Right kidney (tissue), 1 donor: Measurements from ENCODE around the gene DEPDC4.

Source experiments
- DNase-seq: peaks from one replicate; pipeline ENCODE4 v3.0.0-alpha.2; 2016

Gene DEPDC4

GRCh38 chr12:100213016-100213891, 53.6 kb downstream of the DEPDC4 start:
- no peak for DNase-seq

GRCh38 chr12:100211698-100212097, 55.2 kb downstream of the DEPDC4 start:
- DNase-seq: no peak

- DNase-seq: no peak
Observed at GRCh38 chr12:100208834-100209233, 58.0 kb downstream of the DEPDC4 start.

- no peak for DNase-seq
Observed at GRCh38 chr12:100207311-100207710, 59.6 kb downstream of the DEPDC4 start.

- DNase-seq: no peak
Observed at GRCh38 chr12:100201604-100202423, 65.1 kb downstream of the DEPDC4 start.

GRCh38 chr12:100200463-100201181, 66.3 kb downstream of the DEPDC4 start, which contains the start of gene ACTR6:
ACTR6 (plus strand) TSS chr12:100200815; CDS start chr12:100200852, 37 bp downstream.
- peak; percentile 91 for DNase-seq

GRCh38 chr12:100199347-100200149, 67.3 kb downstream of the DEPDC4 start:
- DNase-seq: peak; percentile 68

GRCh38 chr12:100199023-100199346, 67.9 kb downstream of the DEPDC4 start:
- DNase-seq: no peak

- DNase-seq: no peak
Observed at GRCh38 chr12:100197486-100197885, 69.4 kb downstream of the DEPDC4 start.

GRCh38 chr12:100193085-100193484, 73.8 kb downstream of the DEPDC4 start:
- DNase-seq: no peak
